NCI-H2227 (cell line): ENCODE measurements around the gene IREB2.
A peak's percentile ranks its signal among the peaks of the same experiment; 100 is the strongest.

Experiments used
- DNase-seq: peaks from one replicate; lab custom pipeline; 2025; ENCODE audit not compliant: unreplicated experiment; lab: John Stamatoyannopoulos, UW

Gene IREB2

GRCh38 chr15:78406016-78406585 is 31.9 kb upstream of the IREB2 start:
- no peak for DNase-seq

GRCh38 chr15:78407608-78408354 is 30.2 kb upstream of the IREB2 start:
- DNase-seq = no peak

GRCh38 chr15:78408355-78408640 is 29.7 kb upstream of the IREB2 start:
- no peak for DNase-seq

GRCh38 chr15:78408961-78409360 is 29.1 kb upstream of the IREB2 start:
- no peak for DNase-seq

GRCh38 chr15:78411061-78411460 is 27.0 kb upstream of the IREB2 start:
- DNase-seq = no peak

- DNase-seq = no peak
Measured at GRCh38 chr15:78414621-78415250, 23.3 kb upstream of the IREB2 start.

GRCh38 chr15:78415284-78415683 is 22.7 kb upstream of the IREB2 start:
- peak; percentile 41 for DNase-seq

GRCh38 chr15:78417754-78418630 is 20.0 kb upstream of the IREB2 start:
- no peak for DNase-seq

GRCh38 chr15:78418686-78419085 is 19.3 kb upstream of the IREB2 start:
- no peak for DNase-seq

- no peak for DNase-seq
Measured at GRCh38 chr15:78419367-78419766, 18.6 kb upstream of the IREB2 start.

GRCh38 chr15:78420220-78420619 is 17.8 kb upstream of the IREB2 start:
- DNase-seq = no peak

- no peak for DNase-seq
Measured at GRCh38 chr15:78420766-78421165, 17.2 kb upstream of the IREB2 start.

GRCh38 chr15:78421238-78421965 is 16.6 kb upstream of the IREB2 start:
- DNase-seq = no peak

- peak; percentile 59 for DNase-seq
Measured at GRCh38 chr15:78422571-78423340, 15.3 kb upstream of the IREB2 start.

- no peak for DNase-seq
Measured at GRCh38 chr15:78424673-78425072, 13.3 kb upstream of the IREB2 start.

- no peak for DNase-seq
Measured at GRCh38 chr15:78425643-78426042, 12.4 kb upstream of the IREB2 start.

GRCh38 chr15:78426300-78426699 is 11.7 kb upstream of the IREB2 start:
- DNase-seq = no peak

- no peak for DNase-seq
Measured at GRCh38 chr15:78427953-78428352, 10.1 kb upstream of the IREB2 start.

- no peak for DNase-seq
Measured at GRCh38 chr15:78429477-78429876, 8.5 kb upstream of the IREB2 start.

GRCh38 chr15:78431955-78432354 is 6.1 kb upstream of the IREB2 start:
- DNase-seq = no peak
